Left renal cortex interstitium (tissue), 4 donors: ENCODE data around the gene ZFHX2. TPM values are rescaled to one million over a fixed set of nuclear protein-coding genes. Genes with fewer than 3 reads are reported as not detected.

Experiments
- DNase-seq, 4 donors: peaks; one replicate each; pipeline ENCODE4 v3.0.0-alpha.2; 2013; ENCODE audit warnings: low read depth in 4 of 4, low spot score in 2 of 4, missing footprints in 1 of 4
- polyA plus RNA-seq, 4 donors: library from polyadenylated mRNA; unstranded; fragments of 120-200 nt; gene quantifications; one replicate each; pipeline ENCODE4 v1.2.1, GENCODE V29; 2013; ENCODE audit not compliant: insufficient read length in 4 of 4

ZFHX2 gene
- polyA plus RNA-seq, 4 donors: 5.3 to 12.2 (median 8.3) TPM

DNA sequence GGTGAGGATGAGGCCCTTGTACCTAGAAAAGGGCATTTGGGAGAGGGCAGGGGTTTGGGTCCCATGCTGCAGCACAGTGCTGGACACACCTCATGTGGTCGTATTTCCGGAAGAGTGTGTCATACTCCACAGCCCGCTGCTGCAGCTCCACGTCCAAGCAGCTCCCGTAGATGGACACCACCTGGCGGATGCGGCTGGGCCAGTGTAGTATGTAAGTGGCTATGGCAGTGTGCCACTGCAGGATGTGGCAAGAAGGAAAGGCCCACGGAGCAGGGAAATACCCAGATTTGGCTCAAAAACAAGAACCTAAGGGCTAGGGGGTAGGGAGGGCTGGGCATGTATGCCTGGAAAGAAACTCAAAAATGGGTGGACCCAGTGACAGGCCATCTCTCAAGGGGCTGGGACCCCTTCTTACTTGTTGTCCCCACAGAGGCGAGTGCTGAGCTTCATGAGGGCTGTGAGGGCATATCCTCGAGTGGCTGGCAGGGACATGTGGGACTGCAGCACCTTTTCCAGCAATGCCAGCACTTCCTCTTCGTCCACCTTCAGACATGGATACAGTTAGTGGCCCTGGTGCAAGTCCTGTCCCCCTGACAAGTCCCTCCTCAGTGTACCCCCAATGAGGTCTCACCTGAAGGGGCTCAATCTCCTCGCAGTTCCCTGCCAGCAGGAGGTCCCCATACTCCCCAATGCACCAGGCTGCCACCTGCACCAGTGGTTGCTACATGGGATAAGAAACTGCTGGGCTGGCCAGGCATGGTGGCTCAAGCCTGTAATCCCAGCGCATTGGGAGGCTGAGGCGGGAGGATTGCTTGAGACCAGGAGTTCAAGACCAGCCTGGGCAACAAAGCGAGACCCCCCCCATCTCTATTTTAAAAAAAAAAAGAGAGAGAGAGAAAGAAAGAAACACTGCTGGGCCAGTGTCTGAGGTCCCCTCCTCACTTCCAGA is 10.6 kb upstream of the ZFHX2 start:
- DNase-seq: no peak

DNA sequence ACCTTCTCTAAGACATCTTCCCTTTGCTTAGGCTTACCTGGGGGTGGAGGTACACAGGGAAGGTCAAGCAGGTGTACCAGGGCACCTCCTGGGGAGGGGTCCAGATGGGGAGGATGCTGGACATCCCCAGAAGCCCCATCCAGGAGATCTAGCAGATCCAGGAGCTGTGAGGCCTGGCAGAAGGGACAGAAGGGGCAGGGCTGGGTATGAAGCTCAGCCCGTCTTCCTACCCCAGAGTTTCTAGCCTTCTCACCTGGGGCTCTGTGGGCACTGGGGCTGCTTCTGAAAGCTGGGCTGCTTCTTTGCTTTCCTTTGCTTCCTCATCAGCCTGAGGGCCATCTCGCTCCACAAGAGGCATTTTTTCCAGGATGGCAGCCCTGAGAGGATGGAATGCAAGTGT is 9.7 kb upstream of the ZFHX2 start:
- no peak for DNase-seq

DNA sequence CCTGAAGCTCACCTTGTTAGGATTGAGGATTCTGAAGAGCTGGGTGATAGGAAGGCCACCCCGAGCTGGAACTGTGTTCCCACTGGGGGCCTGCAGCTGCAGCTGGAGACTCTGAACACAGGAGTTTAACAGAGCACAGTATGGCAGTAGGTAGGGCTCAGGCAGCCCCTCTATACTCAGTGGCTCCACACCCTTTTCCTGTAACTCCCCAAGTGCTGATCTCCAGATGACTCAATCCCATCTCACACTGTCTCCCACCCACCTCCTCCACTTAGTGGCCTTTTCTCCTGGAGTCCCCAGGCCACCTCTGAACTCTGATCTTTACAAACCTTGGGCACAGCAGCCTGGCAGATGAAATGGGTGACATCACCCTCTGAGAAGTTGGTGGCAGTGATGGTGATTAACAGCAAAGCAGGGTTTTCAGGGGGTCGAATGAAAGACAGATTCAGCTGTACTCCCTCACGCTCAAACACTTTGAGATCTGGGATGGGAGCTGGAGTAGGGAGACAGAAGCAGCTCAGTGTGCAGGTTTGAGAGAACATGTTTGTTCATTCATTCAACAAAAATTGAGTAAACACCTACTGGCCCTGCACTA is 8.5 kb upstream of the ZFHX2 start:
- DNase-seq: no peak

DNA sequence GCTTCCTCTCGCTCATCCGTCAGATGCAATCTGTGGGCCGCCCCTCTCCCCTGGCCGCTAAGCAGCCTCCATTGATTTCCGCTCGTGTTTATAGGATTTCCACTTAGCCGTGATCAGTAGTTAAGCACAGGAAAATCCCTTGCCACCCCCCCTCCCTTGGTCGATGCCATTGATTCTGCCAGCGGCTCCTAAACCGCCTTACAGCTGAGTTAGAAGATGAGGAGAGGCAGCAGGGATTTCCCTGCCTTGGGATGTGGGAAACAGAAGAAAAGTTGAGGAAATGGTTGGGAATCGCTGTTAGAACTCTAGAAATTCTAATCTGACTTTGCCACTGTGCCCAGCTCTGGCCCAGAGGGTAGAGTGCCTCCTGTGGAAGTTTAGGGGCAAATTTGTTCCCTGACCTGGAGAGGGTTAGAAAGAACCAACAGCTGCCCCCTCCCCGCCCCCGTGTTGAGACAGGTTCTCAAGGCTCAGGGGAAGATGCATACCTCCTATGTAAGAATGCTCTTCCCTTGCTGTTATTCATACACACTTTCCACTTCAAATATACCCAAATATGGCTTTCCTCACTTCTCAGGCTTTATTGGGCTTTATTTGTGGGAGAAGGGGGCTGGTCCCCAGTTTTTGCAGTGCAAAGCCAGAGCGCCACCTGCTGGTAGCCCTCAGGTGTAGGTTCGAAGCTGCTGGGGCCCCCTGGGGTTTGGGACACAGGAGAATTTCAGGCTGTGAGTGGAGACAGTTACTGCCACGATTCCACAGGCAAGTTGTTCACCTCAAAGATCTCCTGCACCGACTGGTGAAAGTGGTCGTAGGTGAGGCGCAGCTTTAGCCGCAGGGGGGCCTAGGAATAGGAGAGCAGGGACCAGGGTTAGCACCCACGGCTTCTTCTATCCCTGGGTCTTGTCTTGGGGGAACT is 7.7 kb upstream of the ZFHX2 start:
- DNase-seq: no peak

DNA sequence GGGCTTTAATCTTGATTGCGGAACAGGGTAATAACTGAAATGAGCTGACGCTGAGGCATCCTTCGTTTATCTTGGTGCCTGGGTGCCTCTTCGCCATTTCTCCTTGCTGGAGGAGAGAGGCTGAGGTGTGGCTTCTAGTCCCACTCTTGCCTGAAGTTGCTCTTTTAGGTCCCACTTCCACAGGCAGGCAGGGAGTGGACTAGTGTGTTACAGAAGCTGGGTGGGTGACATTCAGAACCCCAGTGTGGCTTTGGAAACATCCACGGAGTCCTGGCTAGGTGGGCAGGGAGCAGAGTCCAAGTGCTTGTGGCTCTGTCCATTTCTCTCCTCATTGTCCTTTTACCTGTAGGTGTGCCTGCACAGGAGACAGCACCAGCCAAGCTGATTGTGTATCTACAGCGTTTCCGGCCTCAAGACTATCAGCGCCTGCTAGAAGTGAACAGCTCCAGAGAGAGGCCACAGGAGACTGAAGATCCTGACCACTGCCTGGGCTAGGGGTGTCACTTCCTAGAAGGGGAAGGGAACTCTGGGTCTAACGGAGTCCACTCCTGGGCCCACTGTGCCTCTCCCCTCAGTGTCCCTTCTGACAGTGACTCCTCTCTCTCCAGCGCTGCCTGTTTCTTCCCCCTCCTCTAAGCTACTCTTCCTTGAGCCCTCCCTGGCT is 6.9 kb upstream of the ZFHX2 start:
- DNase-seq: no peak

DNA sequence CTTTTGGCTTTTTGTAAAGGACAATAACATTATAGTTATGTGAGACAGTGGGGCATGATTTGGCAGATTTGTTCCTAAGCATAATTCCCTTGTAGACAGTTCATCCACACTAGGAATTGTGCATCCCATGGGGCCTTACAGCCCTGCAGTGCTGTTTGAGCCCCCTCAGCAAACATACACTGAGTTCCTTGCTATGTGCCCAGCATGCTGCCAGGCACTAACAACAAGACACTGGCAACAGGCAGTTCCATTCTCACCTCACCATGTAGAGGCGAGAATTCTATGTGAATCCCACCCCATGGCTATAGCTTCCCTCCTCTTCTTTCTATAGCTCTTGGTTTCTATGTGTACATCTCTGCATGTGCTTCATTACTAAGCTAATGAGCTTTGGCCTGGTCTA is 6.4 kb upstream of the ZFHX2 start:
- DNase-seq: no peak

DNA sequence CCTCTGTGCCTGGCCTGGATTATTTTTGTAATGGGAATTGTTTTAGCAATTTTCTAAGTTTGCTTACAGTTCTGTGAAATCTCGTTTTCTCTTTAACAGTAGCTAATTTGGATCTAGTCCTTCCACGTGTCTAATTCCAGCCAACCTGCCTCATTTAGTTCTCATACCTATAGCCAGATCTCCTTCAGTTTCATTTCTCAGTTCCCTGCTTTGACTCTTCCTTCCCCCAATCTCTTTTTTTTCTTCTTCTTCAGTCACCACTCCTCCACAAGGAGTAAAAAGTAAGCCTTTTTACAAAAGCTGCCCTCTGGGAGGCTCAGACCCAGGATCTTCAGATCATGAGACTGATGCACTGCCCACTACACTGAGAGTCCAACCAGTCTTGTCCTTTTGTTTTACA is 6.0 kb upstream of the ZFHX2 start:
- no peak for DNase-seq

DNA sequence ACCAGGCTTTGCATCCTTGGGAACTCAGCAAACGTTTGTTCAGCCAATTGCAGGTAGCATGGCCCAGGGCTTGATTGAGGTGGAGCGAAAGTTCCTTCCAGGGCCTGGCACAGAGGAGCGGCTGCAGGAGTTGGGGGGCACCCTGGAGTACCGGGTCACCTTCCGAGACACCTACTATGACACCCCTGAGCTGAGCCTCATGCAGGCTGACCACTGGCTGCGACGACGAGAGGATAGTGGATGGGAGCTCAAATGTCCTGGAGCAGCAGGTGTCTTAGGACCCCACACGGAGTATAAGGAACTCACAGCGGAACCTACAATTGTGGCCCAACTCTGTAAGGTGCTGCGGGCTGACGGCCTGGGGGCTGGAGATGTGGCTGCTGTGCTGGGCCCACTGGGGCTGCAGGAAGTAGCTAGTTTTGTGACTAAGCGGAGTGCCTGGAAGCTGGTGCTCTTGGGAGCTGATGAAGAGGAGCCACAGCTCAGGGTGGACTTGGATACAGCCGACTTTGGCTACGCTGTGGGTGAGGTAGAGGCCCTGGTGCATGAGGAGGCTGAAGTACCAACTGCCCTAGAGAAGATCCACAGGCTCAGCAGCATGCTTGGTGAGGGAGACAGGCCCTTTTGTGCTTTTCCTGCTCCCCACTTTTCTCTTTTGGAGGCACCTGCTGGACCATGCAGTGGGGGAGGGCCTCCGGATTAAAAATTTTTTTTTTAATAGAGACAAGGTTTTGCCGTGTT is 5.3 kb upstream of the ZFHX2 start:
- no peak for DNase-seq

DNA sequence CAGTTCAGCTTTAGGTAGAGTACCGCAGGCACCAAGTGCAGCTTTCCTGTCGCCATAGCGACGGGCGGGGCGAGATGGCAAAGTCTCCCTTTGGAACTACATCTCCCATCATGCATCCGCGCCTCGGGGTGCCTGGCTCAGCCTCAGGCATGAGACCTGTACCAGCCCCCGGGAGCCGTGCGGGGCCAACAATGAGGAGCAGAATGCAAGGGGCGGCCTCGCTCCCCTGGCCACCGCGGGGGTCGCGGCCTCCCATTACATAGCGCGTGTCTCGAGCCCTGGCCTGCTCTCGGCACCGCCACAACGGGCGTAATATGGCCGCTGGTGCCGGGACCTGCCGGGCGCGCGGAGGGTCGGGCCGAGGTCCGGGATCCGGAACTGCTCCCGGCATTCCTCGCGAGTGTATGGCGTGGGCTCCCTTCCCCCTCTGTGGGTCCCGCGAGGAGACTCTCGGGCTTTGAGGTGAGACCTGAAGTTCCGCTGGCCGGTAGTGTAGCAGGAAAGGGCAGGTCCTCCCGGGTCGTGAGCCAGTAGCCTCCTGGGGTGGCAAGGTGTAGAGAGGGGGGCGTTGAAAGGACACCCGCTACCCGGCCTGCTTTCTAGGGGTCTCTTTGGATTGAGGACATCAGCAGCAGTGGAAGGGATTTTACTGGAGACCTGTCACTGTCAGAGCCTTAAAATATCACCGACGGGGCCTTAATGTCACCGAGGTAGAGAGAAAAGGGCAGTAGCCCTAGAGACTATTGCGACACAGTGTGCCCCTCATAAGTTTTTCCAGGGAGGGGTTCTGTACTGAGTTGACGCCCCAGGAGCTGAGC is 4.5 kb upstream of the ZFHX2 start, which contains the start of gene THTPA:
Gene THTPA (plus strand): TSS at position 390 of the 818 bp plus-strand sequence. CDS start 487 bp downstream, outside the sequence.
- peak in 2 of 4 donors; percentile 80 to 89 for DNase-seq

DNA sequence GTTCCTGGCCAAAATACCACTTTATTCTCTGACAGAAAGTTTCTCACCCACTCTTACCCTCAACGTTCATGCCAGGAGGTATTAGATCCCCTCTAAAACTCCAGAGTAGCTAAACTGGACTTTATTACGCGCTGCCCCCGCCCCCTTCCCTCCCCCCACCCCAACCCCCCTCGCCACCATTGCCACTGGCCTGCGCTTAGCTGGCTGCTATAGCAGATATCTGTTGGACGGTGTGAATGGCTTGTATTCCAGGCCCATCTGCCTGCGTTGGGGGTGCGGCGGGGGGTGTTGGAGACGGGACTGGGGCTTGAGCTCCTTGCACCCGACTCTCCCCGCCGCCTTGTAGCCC is 3.9 kb upstream of the ZFHX2 start:
- DNase-seq: no peak

DNA sequence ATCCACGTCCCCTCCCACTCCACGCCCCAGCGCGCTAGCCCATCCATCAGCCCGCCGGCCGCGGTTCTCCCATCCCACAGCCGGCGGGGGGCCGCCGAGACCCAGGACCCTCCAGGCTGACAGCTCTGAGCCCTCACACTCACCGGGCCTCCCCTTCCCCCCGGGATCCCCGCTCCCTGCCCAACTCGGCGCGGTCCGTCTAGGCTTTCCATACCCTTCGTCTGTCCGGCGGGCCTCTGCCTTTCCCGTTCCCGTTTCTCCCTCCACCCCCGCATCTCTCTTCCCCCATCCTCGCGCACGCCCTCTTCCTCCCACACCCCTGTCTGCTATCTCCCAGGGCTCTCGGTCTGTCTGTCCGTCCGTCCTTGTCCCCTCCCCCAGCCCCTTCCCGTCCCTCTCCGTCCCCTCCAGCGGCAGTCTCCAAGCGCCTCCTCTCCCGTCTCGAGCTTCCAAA is 726 bp downstream of the ZFHX2 start:
- DNase-seq: no peak

DNA sequence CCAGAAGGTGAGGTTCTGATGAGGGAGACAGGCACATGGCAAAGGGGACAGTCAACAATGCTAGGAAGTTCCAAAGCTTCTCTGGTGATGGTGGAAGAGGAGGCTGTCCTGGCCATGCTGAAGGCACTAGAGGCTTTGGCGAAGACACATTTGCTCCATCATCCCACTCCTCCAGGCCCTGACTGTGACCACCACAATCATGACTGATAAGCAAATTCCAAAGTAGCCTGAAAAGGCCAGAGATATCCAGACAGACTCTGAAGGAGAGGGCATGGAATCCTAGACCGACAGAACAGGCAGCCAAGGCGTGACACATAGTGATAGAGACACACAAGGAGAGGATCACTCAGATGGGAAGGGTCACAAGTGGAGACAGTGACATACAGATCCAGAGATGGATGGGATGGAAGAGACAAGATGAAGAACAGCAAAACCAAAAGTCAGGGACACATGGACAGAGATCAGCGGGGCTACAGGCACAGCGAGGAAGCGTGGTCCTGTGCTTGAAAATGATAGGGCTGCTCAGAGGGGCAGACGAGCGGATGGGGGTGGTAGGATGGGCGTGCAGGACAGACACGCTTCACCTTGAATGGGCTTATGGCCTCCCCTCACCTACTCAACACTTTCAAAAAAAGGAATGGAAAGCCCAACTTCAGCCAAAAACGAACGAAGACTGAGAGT is 1.3 kb downstream of the ZFHX2 start:
- no peak for DNase-seq

DNA sequence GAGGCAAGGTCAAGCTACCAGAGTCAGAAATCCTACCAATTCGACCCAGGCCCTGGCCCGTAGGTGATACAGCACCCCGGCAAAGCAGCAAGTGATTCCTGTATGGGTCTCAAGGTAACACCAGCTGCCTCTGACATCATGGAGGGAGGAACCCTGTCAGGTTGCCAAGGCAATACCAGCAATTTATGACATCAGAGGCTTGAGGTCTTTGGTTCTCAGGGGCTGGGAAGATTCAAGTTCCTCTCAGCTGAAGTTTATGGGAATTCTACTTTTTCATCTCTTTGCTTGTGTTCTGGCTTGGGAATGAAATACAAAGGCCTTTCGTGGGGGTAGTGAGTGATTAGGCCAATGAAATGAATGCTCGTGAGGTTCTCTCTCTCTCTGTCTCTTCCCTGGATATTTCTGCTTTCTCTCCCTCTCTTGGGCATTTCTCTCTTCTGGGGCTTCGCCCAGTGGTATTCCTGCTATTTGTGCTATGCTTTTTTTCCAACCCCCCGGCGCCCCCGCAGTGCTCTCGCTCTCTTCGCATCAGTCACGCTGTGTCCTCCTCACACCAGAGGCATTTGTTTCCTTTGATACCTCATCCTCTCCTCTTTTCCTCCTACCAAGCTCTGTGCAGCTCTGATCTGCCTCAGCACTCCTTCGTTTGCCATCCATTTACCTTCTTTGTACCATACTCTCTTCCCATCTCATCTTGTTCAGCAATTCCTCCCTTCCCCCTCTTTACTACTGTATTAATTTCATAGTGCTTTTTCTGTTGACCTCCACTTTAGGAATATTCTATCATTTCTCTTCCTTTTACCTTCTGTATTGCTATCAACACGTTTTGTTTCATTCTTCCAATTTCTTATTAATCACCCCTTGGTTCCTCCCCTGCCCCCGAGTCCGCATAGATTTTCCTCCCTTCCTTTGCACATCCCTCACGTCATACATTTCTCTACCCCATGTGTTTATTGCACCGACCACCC is 2.9 kb downstream of the ZFHX2 start:
- DNase-seq: no peak

DNA sequence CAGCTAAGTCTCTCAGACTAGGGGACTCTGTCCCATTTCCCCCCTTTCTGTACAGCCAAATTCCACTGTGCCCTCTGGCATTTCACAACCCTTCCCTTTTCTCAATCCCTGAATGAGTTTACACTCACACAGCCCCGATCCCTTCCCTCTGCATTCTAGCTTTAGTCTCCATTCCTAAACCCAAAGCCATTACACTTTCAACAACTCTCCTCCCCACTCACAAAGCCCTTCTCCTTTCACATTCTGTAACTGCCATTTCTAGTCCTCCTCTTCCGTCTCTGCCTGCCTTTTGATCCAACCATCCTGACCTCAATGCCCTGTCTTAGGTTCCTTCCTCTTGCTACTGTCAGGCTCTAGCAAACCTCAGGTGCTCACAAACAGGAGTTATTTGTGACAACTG is 3.6 kb downstream of the ZFHX2 start:
- no peak for DNase-seq

DNA sequence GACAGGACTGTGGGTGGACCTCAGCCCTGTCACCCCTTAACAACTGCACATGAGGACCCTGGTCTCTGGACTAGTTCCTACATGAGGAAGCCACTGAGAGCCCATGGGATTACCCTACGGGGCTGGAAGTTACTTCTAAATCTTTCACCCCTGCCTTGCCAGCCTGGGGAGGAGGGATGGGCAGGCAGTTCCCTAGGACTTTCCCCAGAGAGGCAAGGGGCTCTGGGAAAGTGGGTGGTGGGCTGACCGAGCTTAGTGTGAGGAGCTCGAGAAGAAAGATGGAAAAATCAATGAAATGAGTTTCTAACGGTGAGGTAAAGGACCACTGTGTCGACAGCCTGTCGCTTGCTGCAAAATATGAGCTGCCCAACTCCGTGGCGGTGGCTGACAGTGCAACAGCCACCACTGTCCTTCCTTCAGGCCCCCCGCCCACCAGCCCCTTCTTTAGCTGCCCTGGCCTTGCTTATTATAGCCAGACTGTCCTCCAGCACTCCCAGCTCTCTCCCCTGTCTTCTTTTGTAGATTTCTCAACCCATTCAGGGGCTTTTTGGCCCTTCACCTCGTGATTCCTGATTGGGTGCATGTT is 5.0 kb downstream of the ZFHX2 start:
- DNase-seq: no peak

DNA sequence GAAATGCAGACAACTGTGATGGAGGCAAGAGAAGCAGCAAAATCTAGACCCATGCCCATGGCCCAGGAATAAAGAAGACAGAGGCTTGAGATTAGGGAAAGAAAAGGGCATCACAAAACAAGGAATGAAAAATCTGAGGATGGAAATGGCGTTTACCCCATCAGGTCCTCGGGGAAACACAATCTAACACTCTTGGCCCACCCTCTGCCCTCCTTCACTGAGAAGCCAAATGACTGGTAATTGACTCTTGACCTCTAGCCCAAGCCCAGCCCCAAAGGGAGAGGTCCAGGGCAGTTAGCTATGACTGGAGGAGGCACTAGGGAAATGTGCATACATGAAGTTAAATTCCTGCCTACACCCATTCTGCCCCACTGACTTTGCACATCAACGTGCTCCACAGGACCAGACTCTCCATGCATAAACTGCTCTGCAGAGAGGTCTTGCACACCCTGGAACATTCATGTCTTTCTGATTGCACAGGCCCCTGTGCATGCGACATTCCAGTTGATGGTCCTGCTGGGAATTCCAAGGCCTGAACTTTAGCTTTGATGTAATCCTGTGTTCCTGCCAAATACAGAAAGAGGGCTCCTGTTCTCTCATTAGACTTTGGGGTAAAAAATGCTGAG is 5.7 kb downstream of the ZFHX2 start:
- no peak for DNase-seq
